Gastrocnemius medialis (tissue), 4 donors: Measurements from ENCODE around the gene COL6A3.
A peak's percentile ranks its signal among the peaks of the same experiment; 100 is the strongest.

Experiments
- POLR2A ChIP-seq, 2 donors: fragments of 450-650 bp; IDR thresholded peaks; one replicate each; pipeline ENCODE4 v1.6.1; 2017; ENCODE audit warnings: antibody characterized with exemption in 2 of 2, mild to moderate bottlenecking in 2 of 2, moderate library complexity in 2 of 2
- TF ChIP-seq, protein P1 (sequence below), 5 experiments: fragments of 450-650 bp in 3 of 5; fragments of 200-600 bp in 2 of 5; sonication (generic) in 2 of 5; IDR thresholded peaks in 4 of 5; conservative IDR thresholded peaks in 1 of 5; 1 replicate in 4 of 5; 2 replicates in 1 of 5; pipeline ENCODE4 v1.5.1; 2016 to 2019; ENCODE audit warnings: antibody characterized with exemption in 5 of 5, mild to moderate bottlenecking in 3 of 5, moderate library complexity in 3 of 5

DNA sequence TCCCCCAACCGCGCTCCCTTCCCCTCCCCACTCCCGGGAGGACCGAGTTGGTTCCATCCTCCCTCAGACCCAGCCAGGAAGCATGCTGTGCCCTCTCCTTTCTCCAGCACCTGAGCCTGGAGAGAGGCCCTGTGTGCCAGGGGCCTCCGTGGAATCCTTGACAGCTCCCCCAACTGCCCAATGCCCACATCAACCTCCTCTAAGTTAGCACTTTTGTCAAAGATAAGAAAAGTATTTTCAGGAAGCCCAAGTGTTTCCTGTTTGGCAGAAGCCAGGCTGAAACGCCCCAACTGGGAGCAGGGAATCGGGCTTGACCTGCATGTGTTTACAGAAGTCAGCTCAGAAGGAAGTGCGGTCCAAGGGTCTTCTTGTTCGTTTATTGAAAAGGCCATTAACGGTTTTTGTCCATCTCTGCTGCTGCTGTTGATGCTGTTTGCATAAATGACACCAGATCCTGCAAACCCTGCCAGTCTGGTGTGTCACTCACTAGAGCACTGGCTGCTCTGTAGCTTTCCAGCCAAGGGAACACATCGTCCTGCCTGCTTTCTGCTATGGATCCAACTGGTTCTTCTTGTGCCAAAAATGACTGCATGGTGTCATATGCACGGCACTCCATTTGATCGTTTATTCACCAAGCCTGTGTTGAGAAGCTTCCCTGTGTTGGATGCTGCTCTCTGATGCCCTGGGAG, 35.4 kb upstream of the COL6A3 start:
- TF ChIP-seq, protein P1, sequence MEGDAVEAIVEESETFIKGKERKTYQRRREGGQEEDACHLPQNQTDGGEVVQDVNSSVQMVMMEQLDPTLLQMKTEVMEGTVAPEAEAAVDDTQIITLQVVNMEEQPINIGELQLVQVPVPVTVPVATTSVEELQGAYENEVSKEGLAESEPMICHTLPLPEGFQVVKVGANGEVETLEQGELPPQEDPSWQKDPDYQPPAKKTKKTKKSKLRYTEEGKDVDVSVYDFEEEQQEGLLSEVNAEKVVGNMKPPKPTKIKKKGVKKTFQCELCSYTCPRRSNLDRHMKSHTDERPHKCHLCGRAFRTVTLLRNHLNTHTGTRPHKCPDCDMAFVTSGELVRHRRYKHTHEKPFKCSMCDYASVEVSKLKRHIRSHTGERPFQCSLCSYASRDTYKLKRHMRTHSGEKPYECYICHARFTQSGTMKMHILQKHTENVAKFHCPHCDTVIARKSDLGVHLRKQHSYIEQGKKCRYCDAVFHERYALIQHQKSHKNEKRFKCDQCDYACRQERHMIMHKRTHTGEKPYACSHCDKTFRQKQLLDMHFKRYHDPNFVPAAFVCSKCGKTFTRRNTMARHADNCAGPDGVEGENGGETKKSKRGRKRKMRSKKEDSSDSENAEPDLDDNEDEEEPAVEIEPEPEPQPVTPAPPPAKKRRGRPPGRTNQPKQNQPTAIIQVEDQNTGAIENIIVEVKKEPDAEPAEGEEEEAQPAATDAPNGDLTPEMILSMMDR (IDR thresholded peaks at IDR 0.05 in 4 of 5, conservative IDR thresholded peaks at IDR 0.05 in 1 of 5): no peak
- peak in 1 of 2 donors; percentile 76 for TF ChIP-seq POLR2A (IDR thresholded peaks at IDR 0.05)
